ENCODE results near the gene LRRIQ1.

LRRIQ1 gene

DNA sequence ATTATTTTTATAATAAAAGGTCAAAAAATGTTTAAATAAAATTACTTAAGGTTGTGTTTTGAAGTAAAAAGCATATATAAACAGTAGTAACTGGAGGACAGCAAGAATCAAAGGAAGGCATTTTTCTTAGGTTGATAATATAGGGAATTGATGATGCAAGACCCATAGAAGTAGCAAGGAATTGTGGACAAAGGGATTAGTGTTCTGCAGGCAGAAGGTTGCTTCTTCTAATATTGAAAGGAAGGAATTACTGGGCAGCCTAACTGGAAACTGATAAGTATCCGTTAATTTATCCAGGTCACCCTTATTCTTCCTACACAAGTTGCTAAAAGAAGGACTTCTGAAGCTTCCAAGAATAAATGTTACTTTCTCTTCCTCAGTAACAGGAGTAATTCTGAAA is 189.3 kb downstream of the LRRIQ1 start:
- no peak for DNase-seq

DNA sequence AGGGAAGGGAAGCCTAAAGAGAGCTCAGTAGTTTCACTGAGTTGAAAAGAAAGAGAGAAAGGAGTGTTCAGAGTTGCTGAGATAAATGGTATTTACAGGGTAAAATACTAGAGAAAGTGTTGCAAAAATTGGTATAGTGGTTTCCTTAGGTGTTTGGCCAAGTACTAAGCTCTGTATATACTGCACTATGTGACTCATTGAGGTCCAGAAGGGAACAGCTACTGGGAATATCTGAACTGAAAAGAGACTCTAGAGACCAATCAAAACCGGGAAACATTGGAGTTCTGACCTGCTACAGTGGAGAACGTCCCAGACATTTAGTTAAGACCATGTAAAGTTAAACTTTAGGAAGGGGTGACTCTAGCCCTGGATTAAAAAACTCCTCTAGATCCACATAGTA is 201.2 kb downstream of the LRRIQ1 start:
- DNase-seq: no peak

DNA sequence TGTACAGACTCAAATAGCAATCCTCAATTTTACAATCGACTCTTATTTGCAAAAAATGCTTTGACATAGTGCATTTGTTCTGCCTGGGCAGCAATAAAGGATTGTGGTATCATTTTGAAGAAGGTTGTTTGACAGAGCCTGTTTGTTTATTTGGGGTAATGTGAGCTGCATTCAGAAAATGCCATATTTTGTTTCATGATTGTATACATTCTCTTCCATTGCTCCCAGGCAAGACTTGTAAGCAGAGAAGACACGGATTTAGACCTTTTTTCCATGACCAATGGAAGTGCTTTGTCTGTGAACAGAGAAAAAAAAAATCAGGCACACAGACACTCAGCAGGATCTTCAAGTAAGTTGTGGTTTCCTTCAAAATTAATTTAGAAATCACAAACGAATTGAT is 208.4 kb downstream of the LRRIQ1 start:
- DNase-seq: no peak

DNA sequence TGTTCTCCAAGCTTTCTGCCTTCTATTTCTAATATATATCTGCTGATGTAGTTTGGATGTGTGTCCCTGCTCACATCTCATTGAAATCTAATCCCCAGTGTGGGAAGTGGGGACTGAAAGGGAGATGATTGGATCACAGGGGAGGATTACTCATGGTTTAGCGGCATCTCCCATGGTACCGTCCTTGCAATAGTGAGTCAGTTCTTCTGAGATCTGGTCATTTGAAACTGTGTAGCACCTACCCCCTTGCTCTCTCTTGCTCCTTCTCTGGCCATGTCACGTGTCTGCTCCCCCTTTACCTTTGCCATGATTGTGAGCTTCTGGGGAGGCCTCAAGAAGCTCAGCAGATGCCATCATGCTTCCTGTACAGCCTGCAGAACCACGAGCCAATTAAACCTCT is 217.7 kb downstream of the LRRIQ1 start:
- DNase-seq: no peak

DNA sequence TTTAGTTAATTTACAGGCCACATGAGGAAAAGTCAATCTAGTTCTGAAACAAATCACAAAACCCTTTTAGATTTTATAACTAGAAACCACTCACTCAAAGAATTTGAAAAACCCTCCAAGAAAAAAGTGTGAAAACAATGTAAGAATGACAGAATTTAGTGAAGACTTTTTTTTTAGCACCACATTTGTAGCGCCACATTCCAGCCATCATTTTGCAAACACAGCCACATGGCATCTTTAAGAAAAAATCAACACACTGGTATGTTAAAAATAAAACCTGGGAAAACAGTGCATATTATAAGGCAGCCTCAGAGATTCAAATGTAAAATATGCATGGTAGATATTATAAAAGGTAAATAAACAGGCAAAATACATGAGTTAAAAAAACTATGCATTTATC is 221.5 kb downstream of the LRRIQ1 start:
- no peak for DNase-seq

DNA sequence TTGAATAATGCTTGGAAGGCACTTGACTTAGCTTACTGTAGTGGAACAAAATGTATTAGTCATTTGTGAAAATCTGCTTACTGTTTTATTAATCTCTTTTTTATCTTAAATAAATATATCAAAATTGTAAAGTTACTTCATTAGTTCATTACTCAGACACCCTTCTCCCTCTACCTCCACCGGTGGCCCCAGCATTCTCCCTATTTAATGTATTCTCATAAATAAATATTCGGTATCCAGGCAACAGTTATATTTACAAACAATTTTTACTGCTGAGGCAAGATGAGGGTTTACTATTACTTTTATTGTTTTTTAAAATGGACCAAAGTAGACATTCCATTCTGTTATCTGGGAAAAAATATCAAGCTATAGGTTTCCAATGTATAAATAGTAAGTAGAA is 224.3 kb downstream of the LRRIQ1 start:
- no peak for DNase-seq

DNA sequence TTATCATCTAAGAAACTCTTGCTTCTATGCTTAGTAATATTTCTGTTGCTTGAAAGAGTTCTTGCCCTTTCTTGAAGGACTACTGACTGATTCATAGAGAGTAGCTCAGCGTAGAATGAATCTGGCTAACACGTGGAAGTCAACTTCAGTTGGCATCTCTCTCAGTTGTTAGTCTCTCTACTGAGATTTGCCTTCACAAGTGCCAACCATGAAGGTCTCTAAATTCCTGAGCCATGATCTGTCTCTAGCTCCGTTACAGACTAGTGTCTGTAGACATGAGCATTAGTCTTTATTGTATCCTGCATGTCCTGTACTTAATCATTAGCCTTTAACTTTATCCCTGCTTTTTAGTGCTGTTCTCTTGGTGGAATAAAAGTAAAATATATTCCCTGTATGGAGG is 224.7 kb downstream of the LRRIQ1 start:
- no peak for DNase-seq

DNA sequence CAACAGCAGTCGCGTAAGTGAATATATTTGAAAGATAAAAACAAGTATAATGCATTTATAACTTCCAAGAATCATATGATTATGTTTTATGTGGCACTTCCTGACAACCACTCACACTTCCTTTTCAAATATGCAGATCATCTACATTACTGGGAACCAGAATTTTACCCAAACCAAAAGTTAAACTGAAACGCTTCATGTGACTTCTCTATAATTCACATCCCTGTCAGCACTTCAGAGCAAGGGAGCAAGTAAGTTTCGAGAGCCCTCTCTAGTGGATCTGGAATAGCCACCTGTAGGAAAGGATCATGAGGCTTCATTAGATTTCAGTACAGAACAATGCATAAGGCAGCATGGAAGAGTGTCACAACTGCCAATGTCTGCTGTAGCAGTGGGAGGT is 230.2 kb downstream of the LRRIQ1 start:
- DNase-seq: no peak

DNA sequence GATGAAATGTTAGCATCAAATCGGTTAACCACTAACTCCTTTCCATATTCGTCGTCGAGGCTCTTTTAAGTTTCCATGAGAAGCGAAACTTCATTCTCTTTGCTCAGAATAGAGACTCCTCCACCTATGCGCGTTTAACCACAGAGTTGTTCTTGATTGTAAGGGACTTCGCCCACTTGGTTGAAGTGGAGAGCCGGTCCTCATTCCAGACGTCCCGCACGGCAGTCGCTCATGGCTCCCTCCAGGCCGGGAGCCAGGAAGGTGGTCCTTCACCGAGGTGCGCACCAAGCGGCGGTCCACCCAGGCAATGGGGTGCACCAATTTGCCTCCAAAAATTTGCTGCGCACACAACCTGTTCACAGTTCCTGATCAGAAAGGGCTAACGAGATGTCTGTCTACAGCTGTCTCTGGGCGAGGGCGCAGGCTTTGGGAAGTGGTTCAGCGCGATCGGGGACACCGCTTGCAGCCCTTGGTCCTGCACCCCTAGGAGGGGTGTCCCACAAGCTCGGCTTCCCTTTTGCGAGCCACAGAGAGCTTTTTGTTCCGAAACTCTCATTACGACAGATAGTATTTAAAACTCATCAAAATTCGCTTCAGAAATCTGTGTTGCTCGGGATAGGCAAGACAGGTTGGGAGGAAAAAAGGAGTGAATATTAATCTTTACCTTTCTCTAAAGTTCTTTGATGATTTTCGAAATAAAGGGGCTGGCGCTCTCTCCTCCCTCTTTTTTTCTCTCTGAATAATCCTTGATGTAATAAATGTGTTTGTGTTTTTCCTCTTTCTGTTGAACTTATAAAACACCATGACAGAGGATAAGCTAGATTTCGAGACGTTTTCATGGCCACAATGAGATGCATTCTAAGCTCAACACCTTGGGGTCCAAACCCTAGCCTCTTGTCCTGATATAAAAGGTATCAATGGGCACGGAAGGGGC is 237.5 kb downstream of the LRRIQ1 start:
- DNase-seq: no peak

DNA sequence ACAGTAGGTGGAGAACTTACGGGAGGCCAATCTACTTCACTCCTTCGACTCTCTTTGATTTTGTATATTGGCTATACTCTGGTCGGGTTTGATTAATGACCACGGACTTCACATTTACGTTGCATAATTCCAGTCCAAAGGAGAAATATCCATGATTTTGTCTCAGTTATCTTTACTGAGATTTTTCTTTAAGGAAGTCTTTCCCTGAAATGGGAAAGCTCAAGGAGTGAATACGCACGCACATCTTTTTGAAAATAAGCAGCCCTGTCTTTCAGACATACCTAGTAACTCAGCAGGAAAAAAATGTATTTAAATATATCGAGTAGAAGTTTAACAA is 238.1 kb downstream of the LRRIQ1 start:
- no peak for DNase-seq

DNA sequence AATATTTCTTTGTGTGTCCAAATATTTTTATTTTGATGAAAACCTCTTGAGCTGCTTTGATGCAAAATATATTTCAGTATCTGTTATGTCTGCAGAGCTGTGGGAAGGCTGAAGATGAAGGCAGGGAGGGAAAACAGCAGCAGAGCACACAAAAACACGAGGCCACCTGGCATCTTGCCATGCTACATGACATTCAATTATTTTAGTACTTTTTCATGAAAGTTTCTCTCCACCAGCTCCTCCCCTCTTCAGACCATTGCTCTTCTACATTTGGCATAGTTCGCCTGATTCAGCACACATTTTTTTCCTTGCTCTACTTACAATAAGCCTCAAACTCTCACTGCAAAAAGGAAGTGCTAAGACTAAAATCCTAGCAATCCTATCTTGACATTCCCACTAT is 239.2 kb downstream of the LRRIQ1 start:
- DNase-seq: no peak

DNA sequence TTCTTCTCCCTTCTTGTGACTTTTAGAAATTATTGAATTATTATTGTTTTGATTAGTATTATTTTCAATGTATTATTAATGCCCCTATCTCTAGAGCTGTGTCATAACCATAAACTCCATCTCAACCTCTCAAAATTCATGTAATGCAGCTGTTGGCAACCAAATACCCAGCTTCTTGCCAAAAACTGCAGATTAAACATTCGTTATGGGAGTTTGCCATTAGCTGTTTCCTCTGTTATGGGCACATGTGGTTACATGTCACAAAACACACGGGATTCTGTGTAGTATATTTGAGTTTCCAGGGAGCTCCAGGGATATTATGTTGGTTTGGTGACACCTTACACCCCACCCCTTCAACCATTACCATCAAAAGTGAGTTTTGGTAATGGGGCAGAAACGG is 241.0 kb downstream of the LRRIQ1 start:
- no peak for DNase-seq

DNA sequence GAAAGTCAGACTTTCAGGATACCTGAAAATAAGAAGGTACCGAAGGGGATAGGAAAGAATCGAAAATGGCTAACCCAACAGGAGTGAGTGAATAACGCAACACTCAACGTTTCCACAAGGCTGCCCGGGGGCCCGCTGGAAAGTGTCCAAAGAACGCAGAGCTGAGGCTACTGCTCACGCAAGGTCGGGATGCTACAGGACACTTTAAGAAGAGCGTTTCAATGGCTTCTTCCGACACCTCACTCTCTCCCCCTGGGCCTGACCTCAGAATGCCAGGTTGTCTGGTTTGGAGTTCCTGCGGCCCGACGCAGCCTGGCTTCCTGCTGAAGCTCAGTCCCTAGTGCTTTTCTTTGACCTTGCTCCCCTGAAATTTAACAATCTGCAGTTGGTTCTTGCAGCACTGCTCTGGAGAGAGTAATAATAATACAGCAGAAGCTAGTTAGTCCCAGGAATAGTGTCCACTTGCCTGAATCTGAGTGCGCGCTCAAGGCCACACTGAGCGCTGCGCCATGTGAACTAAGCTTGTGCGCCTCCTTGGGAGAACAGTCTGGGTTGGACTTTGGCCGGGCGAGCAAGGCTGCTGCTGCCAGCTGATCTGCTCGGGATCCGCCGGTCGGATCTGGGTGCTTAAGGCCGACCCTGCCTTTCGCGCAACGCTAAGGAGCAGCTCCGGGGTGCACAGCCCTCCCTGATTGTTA is 241.9 kb downstream of the LRRIQ1 start:
- DNase-seq: no peak

DNA sequence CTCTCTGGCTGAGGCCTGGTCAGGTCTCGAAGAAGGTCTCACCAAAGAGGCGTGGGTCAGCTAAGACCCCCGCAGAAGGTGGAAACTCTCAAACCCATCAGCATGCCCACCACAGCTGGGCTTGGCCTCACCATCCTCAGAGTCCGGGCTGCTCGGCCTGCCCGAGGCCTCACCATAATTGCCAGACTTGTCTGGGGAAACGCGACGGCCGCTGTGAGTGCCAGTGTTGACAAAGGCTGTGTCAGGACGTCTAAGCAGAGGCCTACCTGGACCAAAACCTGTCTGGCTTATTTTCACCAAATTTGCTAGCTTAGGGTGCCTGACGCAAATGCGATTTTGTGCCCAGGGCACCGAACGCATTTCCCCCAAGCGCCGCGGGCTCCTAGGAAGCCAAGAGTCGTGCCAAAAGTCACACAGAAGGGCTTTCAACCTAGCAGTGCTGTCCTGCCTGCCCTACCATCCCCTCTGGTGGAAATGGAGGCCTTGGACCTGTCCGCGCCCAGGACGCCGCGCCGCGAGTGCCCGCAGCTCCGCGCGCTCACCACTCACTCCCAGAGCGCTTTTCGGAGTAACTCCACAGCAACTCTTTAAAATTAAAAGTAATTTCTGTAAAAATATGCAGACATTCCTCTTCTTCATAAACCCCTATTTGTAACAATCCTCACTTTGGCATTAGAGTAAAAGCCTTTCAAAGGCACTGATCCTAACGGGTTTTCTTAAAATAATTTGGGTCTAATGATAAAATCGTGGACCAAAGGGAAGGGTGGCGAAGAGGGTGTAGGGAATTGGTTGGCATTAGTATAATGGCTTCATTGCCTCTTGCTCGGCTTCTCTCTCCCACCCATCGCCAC is 242.7 kb downstream of the LRRIQ1 start:
- no peak for DNase-seq

DNA sequence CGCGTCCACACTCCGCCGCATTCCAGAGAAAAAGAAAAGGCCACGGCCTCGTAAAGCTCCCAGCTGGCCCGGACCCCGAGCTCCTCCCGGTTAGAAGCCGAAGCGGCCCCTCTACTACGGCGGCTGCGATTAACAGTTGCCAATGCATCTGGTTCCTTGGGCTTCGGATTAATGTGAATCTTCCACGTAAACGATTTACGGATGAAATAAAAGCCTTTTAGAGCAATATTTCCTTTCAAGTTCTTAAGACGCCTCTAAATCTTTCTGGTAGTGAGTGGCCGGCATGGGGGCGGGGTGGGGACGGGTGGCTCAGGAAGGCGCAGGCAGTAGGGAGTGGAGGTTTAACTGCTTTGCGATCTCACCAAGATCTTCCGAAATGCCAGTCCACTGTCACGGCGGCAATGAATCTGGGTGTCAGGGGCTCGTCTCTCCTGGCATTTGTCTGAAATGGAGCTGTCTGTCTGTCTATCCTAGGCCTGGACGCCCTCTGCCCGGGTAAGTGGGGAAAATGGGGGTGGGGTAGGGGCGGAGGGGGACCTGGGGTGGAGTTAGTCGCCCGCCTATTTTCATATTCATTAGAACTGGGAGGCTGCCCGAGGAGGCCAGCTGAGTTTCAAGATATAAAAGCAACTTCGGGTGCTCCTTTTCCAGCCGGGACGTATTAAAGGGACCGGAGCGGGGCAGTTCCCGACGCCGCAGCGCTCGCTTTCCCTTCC is 243.5 kb downstream of the LRRIQ1 start:
- DNase-seq: no peak

DNA sequence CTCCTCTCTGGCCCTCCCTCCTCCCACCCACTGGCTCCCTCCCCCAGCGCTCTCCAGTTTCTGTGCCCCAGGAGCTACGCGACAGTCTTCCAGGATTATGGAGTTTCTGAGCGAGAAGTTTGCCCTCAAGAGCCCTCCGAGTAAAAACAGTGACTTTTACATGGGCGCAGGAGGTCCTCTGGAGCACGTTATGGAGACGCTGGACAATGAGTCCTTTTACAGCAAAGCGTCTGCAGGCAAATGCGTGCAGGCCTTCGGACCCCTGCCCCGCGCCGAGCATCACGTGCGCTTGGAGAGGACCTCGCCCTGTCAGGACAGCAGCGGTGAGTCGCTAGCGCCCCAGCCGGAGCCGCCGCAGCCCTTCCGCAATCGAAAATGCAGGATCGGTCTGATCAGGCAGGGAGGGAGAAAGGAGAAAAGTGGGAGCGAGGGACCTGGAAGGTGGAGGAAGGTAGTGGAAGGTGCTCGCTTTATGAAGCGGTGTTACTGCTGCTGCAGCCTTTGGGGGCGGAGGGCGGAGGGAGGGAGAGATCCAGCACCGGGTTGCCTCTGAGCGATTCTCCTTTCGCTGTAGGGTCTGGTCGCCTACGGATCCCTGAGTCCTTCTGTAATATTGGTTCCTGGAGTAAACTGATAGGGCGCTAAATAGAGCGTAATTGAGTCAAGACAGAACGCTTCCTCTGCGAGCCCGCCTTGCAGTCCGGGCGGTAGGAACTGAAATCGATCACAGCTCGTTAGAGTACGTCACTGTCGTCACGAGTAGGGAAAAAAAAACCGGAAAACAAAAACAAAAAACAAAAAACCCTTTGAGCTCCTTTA is 244.2 kb downstream of the LRRIQ1 start, which contains the start of gene ALX1:
Gene ALX1 (plus strand): TSS at position 56 of the 819 bp plus-strand sequence. CDS start 42 bp downstream, at position 98.
- no peak for DNase-seq

DNA sequence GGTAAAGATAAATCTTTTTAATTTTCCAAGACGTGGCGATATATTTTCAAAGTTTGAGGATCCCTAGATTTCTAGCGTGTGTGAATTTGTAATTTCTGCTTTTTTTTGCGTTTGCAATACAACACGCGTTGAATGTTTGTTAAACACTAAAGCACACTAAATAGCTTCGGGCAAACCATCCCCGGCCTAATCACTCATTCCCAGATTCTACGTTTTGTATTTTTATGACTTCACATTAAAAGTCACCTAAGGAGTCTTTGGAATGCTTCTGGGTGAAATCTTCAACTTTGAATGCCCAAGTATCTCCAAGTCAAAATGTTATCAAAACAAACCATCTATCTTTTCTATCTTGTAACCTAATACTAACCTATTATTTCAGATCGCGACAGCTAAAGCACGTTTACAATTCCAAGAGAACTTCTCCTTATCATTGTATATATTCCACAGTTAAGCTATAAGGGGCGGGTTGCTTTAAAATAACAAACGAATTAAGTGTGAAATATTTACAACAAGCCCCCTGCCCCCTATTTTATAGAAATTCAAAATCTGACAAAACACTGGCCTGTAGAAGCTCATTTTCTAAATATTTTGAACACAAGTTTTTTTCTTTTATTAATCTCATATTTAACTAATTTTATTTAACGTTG is 245.0 kb downstream of the LRRIQ1 start:
- no peak for DNase-seq

DNA sequence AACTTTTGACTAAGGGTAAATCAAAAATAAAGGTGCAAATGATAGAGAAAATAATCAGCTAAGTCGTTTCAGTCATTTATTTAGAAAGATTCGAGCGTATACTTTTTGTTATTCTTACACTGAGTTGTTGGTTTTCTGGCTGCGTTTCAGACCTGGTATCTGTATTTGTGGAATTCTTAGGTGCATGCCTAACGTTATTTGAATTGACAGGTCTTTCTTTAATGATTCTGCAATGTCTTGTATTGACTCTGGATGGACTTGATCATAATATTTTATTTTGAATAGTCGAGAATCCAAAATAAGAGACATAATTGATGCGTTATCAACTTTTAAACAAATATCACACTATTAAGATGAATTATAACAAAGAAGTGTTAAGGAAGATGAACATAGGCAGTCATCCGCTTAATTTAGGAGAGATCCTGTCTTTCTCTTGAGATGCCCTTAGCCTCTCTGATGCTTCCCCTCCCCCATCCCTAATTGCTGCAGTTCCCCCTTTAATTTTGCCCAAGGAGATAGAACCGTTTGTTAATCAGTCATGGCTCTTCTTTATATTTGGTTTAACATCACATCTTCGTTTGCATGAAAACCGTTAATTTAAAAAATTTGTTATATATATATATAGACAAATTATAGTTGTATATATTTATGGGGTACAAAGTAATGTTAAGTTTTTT is 245.6 kb downstream of the LRRIQ1 start:
- no peak for DNase-seq

DNA sequence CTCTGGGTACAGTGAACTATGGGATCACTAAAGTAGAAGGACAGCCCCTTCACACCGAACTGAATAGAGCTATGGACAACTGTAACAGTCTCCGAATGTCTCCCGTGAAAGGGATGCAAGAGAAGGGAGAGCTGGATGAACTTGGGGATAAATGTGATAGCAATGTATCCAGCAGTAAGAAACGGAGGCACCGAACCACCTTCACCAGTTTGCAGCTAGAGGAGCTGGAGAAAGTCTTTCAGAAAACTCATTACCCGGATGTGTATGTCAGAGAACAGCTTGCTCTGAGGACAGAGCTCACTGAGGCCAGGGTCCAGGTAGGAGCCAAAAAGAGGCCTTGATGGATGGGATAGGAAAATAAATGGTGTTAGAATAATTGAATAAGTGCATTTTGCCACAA is 247.4 kb downstream of the LRRIQ1 start:
- no peak for DNase-seq
